Measurements from ENCODE around the gene ARHGEF12. TPM values are rescaled to one million over a fixed set of nuclear protein-coding genes. Genes with fewer than 3 reads are reported as not detected.

The ARHGEF12 gene
- total and polyA plus RNA-seq, 10 of the 15 experiments (the other 5 are each of a cell fraction or from before 2014, with no cell fraction given), result 2.7 to 40.8 (median 20.9) TPM

GRCh38 chr11:120372296-120372695, 36.1 kb downstream of the ARHGEF12 start (continued):
- TF ChIP-seq ZBTB40 (IDR thresholded peaks at IDR 0.05; ENCODE audit: borderline replicate concordance) (no peak), YBX1 (IDR thresholded peaks at IDR 0.05) (no peak), TCF3 (IDR thresholded peaks at IDR 0.05; ENCODE audit: borderline replicate concordance, insufficient read depth, low read depth, low read length) (no peak)

- no peaks in the 10 kb centered on the region for H3K27me3 ChIP-seq (replicated peaks in 1 of 2; ENCODE audit: control insufficient read depth in 2 of 2, insufficient read depth in 2 of 2, low read length in 1 of 2)
- BruUV-seq (replicated peaks), result no TSS peak
- H3K79me2 ChIP-seq (ENCODE audit: control insufficient read depth, insufficient read depth, low read length), result peaks cover 2% of the 10 kb centered on the region
- no peak overlapping the region for H3K4me3 ChIP-seq
- no peak for ATAC-seq
- H2AFZ ChIP-seq (ENCODE audit: control insufficient read depth, low read depth, low read length), result no peak overlapping the region
- no peak for FAIRE-seq
- no peak for TF ChIP-seq JUNB (IDR thresholded peaks at IDR 0.05)
- no peak for TF ChIP-seq EED (IDR thresholded peaks at IDR 0.05; ENCODE audit: low read depth)
- TF ChIP-seq SMAD5 (IDR thresholded peaks at IDR 0.05; ENCODE audit: low read depth), result no peak
- H3K27ac ChIP-seq (ENCODE audit: control insufficient read depth, insufficient read depth), result no peak overlapping the region
- no peak for DNase-seq (ENCODE audit: low read depth, low spot score)
- SMC1A ChIA-PET (ENCODE audit: uncharacterized antibody, unreplicated experiment), result interaction anchor here (0.6 to 2.2 kb wide), 10 partner anchors 8 to 41 kb away, joined by 3 to 8 read pairs (median 4); no protein-coding TSS in a partner anchor
- in situ Hi-C loops (cut with MboI) (no loop called here), intact Hi-C loops (cut with micrococcal nuclease; ENCODE audit: unreplicated experiment) (no loop called here)
- H3K4me2 ChIP-seq (ENCODE audit: control insufficient read depth, insufficient read depth), result no peak overlapping the region
- RAD21 ChIA-PET (ENCODE audit: unreplicated experiment), result no interaction called here
- WGBS (ENCODE audit: insufficient coverage, insufficient replicate concordance, low lambda C conversion rate, missing lambda C conversion rate), result 84% methylated on average over 3 of the region's 3 CpGs
- no peak overlapping the region for H3K9ac ChIP-seq (ENCODE audit: control insufficient read depth, insufficient read depth, low read length)
- POLR2A ChIA-PET, result no interaction called here
- no peaks in the 10 kb centered on the region for H3K36me3 ChIP-seq (ENCODE audit: control insufficient read depth in 2 of 2, insufficient read depth in 2 of 2, low read length in 1 of 2)
- H3K4me1 ChIP-seq (ENCODE audit: control insufficient read depth, insufficient read depth, low read length), result no peaks in the 10 kb centered on the region
- CTCF ChIA-PET, result interaction anchor here (0.7 to 1.1 kb wide), 3 partner anchors 16 to 65 kb away, joined by 4 to 5 read pairs (median 4); no protein-coding TSS in a partner anchor
- H4K20me1 ChIP-seq (ENCODE audit: control insufficient read depth, insufficient read depth), result no peaks in the 10 kb centered on the region
- H3K9me3 ChIP-seq (replicated peaks; ENCODE audit: control insufficient read depth, insufficient read depth, low read length), result peaks cover 3% of the 10 kb centered on the region; the same call in 2 of the 3 replicates
Measured at GRCh38 chr11:120375076-120375475, 38.9 kb downstream of the ARHGEF12 start.
